Keratinocyte (primary cell): ENCODE results near the gene S1PR2.

Experiments used
- EZH2 ChIP-seq: IDR thresholded peaks from one replicate; pipeline ENCODE4 v1.6.1; 2012; ENCODE audit warnings: inconsistent platforms, mild to moderate bottlenecking, low read length, moderate library complexity
- TF ChIP-seq, protein P1 (sequence below), 3 experiments: IDR thresholded peaks in 1 of 3; conservative IDR thresholded peaks in 1 of 3; optimal IDR thresholded peaks in 1 of 3; 2 replicates in 2 of 3; 3 replicates in 1 of 3; pipeline versions ENCODE3 to v1.5.1; 2011; ENCODE audit warnings: low read length in 3 of 3, mild to moderate bottlenecking in 3 of 3, moderate library complexity in 2 of 3, control low read depth in 1 of 3, inconsistent platforms in 1 of 3; ENCODE audit not compliant: insufficient read depth in 2 of 3; ENCODE audit errors: extremely low read depth in 1 of 3

DNA sequence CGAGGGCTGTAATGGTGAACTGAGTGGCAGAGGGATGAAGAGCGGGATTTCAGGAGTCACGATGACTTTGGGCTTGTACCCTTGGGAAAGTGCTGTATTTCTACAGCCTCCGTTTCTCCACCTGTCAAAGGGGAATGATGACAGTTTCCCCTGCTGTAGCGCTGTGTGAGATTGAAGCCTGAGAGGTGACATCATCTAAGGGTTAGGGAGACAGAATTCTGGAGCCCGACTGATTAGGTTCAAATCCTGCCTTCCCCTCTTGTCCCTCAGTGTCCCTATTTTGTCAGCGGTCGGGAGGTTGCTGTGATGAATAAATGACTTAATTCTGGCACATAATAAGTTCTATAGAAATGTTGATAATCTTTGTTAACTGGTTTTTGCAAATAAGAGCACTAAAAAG lies 21.6 kb upstream of the S1PR2 start:
- TF ChIP-seq, protein P1, sequence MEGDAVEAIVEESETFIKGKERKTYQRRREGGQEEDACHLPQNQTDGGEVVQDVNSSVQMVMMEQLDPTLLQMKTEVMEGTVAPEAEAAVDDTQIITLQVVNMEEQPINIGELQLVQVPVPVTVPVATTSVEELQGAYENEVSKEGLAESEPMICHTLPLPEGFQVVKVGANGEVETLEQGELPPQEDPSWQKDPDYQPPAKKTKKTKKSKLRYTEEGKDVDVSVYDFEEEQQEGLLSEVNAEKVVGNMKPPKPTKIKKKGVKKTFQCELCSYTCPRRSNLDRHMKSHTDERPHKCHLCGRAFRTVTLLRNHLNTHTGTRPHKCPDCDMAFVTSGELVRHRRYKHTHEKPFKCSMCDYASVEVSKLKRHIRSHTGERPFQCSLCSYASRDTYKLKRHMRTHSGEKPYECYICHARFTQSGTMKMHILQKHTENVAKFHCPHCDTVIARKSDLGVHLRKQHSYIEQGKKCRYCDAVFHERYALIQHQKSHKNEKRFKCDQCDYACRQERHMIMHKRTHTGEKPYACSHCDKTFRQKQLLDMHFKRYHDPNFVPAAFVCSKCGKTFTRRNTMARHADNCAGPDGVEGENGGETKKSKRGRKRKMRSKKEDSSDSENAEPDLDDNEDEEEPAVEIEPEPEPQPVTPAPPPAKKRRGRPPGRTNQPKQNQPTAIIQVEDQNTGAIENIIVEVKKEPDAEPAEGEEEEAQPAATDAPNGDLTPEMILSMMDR (optimal IDR thresholded peaks at IDR 0.05 in 1 of 3, IDR thresholded peaks at IDR 0.05 in 1 of 3, conservative IDR thresholded peaks at IDR 0.05 in 1 of 3; ENCODE audit: extremely low read depth in 1 of 3, insufficient read depth in 2 of 3, low read length in 3 of 3) = no peak
- no peak for TF ChIP-seq EZH2
